Nephron (organoid): ENCODE data around the gene B4GALT1.

Experiments used
- H3K27ac Mint-ChIP-seq, 3 experiments: 2 replicates each; pipeline ENCODE4 v1.8.0; 2020; ENCODE audit warnings: mixed read lengths in 3 of 3, mild to moderate bottlenecking in 2 of 3, moderate library complexity in 1 of 3
- H3K27me3 Mint-ChIP-seq: 2 replicates; pipeline ENCODE4 v1.8.0; 2021; ENCODE audit warnings: low read depth, mild to moderate bottlenecking, moderate library complexity, mixed read lengths
- H3K36me3 Mint-ChIP-seq: 2 replicates; pipeline ENCODE4 v1.8.0; 2020; ENCODE audit warnings: low read depth, mixed read lengths
- H3K4me1 Mint-ChIP-seq: 2 replicates; pipeline ENCODE4 v1.8.0; 2020; ENCODE audit warnings: mixed read lengths
- H3K4me3 Mint-ChIP-seq, 3 experiments: 2 replicates each; pipeline ENCODE4 v1.8.0; 2020; ENCODE audit warnings: mild to moderate bottlenecking in 3 of 3, mixed read lengths in 3 of 3, moderate library complexity in 2 of 3
- H3K9me3 Mint-ChIP-seq: 2 replicates; pipeline ENCODE4 v1.8.0; 2020; ENCODE audit warnings: mixed read lengths
- TF ChIP-seq, protein P1 (sequence below), 3 experiments: fragments of 200-600 bp; sonication (generic); IDR thresholded peaks; one replicate each; pipeline ENCODE4 v1.5.0; 2021; ENCODE audit warnings: antibody characterized with exemption in 3 of 3; ENCODE audit not compliant: unreplicated experiment in 3 of 3

Gene B4GALT1

DNA sequence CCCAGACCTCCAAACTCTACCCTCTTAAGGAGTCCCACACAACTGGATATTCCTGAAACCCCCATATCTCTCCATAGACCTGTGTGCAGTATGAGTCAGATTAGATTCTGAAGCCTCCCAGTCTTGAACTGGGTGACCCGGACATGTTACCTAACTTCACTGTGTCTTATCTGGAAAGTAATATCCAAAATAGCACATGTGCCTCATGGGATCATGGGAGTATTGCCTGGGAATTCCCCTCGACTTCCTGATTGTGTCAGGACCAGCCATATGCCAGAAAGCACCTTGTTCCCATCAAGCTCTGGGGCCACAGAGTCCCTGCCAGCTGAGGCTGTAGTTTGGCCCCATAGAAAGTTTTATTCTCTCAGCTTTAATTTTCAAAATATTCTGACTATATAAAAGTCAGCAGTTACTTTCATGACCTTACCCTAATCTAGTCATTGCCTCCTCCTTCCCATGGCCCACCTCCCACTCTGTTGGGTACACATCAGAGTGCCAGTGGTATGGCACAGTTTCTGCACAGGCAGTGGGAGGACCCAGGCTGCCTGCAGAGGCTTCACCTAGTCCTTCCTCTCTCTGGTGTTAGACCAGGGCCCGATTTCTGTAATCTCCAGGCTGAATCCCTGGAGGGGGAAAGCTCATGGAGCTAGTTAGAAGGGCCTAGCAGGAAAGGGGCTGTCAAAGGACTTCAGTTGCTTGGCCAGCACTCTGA lies 19.5 kb upstream of the B4GALT1 start:
- TF ChIP-seq, protein P1, sequence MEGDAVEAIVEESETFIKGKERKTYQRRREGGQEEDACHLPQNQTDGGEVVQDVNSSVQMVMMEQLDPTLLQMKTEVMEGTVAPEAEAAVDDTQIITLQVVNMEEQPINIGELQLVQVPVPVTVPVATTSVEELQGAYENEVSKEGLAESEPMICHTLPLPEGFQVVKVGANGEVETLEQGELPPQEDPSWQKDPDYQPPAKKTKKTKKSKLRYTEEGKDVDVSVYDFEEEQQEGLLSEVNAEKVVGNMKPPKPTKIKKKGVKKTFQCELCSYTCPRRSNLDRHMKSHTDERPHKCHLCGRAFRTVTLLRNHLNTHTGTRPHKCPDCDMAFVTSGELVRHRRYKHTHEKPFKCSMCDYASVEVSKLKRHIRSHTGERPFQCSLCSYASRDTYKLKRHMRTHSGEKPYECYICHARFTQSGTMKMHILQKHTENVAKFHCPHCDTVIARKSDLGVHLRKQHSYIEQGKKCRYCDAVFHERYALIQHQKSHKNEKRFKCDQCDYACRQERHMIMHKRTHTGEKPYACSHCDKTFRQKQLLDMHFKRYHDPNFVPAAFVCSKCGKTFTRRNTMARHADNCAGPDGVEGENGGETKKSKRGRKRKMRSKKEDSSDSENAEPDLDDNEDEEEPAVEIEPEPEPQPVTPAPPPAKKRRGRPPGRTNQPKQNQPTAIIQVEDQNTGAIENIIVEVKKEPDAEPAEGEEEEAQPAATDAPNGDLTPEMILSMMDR (IDR thresholded peaks at IDR 0.05; ENCODE audit: unreplicated experiment in 3 of 3), result no peak
- no peaks in the 10 kb centered on the region for H3K36me3 Mint-ChIP-seq
- H3K9me3 Mint-ChIP-seq, result peaks cover 2% of the 10 kb centered on the region
- peak overlapping the region in 2 of 3 experiments; percentile 88 to 95 for H3K27ac Mint-ChIP-seq
- no peaks in the 10 kb centered on the region for H3K27me3 Mint-ChIP-seq
- peaks cover 60% of the 10 kb centered on the region for H3K4me1 Mint-ChIP-seq
- peak overlapping the region in 1 of 3 experiments; percentile 14 for H3K4me3 Mint-ChIP-seq

DNA sequence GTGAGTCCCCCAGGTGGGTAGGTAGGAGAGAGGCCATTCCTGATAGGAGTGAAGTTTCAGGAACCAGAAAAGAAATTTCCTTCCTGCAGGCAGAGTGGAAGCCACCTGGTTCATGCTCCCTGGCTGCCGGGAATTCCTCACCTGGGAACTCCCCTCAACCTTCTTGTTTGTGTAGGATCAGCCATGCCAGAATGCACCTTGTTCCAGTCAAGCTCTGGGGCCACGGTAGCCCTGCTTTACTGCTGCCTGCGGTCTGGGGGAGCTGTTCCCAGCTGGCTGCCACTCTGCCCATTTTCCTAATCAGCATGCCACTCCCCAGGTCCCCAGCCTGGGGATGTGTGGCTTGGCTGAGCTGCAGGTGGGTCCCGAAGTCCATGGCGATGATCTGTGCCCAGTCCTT lies 18.7 kb upstream of the B4GALT1 start:
- H3K27ac Mint-ChIP-seq, result peak overlapping the region; percentile 64 to 95 (median 88)
- no peaks in the 10 kb centered on the region for H3K36me3 Mint-ChIP-seq
- H3K4me1 Mint-ChIP-seq, result peaks cover 53% of the 10 kb centered on the region
- no peak overlapping the region for H3K4me3 Mint-ChIP-seq
- peaks cover 2% of the 10 kb centered on the region for H3K9me3 Mint-ChIP-seq
- no peaks in the 10 kb centered on the region for H3K27me3 Mint-ChIP-seq
- TF ChIP-seq, protein P1 (IDR thresholded peaks at IDR 0.05; ENCODE audit: unreplicated experiment in 3 of 3), result no peak

DNA sequence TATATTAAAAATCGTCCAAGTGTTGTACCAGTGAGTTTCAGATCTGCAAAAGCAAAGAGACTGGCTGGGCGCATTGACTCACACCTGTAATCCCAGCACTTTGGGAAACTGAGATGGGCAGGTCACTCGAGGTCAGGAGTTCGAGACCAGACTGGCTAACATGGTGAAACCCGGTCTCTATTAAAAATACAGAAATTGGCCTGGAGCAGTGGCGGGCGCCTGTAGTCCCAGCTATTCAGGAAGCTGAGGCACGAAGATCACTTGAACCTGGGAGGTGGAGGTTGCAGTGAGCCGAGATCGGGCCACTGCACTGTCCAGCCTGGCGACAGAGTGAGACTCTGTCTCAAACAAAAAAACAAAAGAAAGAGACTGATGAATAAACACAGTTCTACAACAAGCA lies 18.3 kb upstream of the B4GALT1 start:
- Mint-ChIP-seq H3K4me1 (peaks cover 52% of the 10 kb centered on the region), H3K27me3 (peaks cover 4% of the 10 kb centered on the region), H3K27ac (peak overlapping the region; percentile 64 to 95 (median 88)), H3K4me3 (no peak overlapping the region), H3K9me3 (peaks cover 2% of the 10 kb centered on the region), H3K36me3 (no peaks in the 10 kb centered on the region)
- TF ChIP-seq, protein P1 (IDR thresholded peaks at IDR 0.05; ENCODE audit: unreplicated experiment in 3 of 3), result no peak

DNA sequence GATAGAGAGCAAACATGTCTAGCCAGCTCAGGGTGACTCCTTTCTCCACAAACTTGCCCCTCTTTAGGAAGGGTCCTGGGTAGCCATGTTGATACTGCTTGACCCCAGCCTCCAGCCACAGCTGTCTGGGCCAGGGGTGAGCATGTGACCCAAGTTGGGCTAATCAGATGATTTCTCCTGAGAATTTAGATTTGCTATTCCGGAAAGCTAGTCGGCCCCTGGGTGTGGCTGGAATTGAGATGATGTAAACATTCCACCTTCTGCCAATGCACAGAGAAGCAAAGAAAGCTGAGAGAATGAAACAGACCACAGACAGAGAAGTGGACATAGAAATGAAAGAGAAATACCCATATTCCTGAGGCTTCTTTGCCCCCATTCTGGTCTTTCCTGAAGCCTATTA lies 17.8 kb upstream of the B4GALT1 start:
- H3K4me3 Mint-ChIP-seq, result no peak overlapping the region
- peaks cover 51% of the 10 kb centered on the region for H3K4me1 Mint-ChIP-seq
- TF ChIP-seq, protein P1 (IDR thresholded peaks at IDR 0.05; ENCODE audit: unreplicated experiment in 3 of 3), result no peak
- no peaks in the 10 kb centered on the region for H3K36me3 Mint-ChIP-seq
- H3K27ac Mint-ChIP-seq, result peak overlapping the region in 2 of 3 experiments; percentile 37 to 95
- H3K9me3 Mint-ChIP-seq, result peaks cover 2% of the 10 kb centered on the region
- H3K27me3 Mint-ChIP-seq, result peaks cover 4% of the 10 kb centered on the region

DNA sequence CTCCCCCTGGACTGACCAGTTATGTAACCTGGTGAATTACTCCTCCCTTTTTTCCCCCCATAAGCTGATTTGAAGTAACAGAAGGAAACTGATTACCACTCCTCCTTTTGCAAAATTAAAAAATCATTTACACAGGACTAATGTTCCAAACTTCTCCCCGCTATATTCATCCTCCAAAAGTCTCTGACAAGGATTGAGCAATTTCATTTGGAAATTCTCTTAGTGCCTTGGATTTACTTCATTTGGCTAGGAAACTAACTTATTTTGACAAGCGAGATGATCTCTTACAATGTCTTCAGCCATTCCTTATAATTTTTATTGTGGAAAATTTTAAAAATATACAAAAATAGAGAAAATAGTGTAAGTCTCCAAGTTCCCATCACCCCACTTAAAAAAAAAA lies 15.4 kb upstream of the B4GALT1 start:
- peaks cover 2% of the 10 kb centered on the region for H3K9me3 Mint-ChIP-seq
- peak overlapping the region in 2 of 3 experiments; percentile 7 to 40 for H3K27ac Mint-ChIP-seq
- no peak overlapping the region for H3K4me3 Mint-ChIP-seq
- peaks cover 4% of the 10 kb centered on the region for H3K27me3 Mint-ChIP-seq
- H3K4me1 Mint-ChIP-seq, result peaks cover 27% of the 10 kb centered on the region
- H3K36me3 Mint-ChIP-seq, result no peaks in the 10 kb centered on the region
- TF ChIP-seq, protein P1 (IDR thresholded peaks at IDR 0.05; ENCODE audit: unreplicated experiment in 3 of 3), result no peak
